ENCODE data around the gene USE1.
"Not testable (repeated sequence)": the region's sequence is repeated elsewhere in the genome, so short reads cannot be mapped to it uniquely, and the experiment has no call there.

Gene USE1, protein sequence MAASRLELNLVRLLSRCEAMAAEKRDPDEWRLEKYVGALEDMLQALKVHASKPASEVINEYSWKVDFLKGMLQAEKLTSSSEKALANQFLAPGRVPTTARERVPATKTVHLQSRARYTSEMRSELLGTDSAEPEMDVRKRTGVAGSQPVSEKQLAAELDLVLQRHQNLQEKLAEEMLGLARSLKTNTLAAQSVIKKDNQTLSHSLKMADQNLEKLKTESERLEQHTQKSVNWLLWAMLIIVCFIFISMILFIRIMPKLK

GRCh38 chr19:17215127-17215971 is at the start of gene USE1:
USE1 (plus strand) TSS chr19:17215357; CDS start chr19:17215406, 49 bp downstream.
- DNase-seq (ENCODE audit: low read depth in 3 of 3) = peak; percentile 64 to 74 (median 71)

- no peak for DNase-seq (ENCODE audit: low read depth in 3 of 3)
Measured at GRCh38 chr19:17165715-17166114, 49.4 kb upstream of the USE1 start.

DNA sequence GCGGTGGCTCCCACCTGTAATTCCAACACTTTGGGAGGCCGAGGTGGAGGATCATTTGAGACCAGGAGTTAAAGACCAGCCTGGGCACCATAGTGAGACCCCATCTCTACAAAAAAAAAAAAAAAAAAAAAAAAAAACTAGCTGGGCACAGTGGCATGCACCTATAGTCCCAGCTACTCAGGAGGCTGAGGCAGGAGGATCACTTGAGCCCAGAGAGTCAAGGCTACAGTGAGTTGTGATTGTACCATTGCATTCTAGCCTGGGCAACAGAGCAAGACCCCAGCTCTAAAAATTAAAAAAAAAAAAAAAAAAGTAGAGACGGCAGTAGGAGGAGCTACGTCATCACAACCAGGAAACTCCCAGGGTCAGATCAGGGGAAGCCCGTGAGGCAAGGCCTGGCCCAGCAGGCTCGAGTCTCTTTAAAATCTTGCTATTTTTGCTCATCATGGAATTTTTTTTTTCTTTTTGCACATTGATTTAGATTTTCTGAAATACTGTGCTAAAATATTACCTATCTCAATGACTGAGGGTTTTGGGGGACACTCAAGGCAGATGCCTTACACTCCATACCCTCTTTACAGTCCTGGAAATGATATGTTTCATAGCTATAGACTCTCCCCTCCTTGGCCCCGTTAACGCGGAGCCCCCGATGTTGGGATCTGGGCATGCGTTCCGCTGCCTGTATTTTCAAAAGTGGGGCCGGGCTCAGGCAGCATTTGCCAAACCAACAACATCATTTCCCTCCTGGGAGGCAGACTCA is 44.4 kb upstream of the USE1 start:
- no peak for DNase-seq (ENCODE audit: low read depth in 3 of 3)

DNA sequence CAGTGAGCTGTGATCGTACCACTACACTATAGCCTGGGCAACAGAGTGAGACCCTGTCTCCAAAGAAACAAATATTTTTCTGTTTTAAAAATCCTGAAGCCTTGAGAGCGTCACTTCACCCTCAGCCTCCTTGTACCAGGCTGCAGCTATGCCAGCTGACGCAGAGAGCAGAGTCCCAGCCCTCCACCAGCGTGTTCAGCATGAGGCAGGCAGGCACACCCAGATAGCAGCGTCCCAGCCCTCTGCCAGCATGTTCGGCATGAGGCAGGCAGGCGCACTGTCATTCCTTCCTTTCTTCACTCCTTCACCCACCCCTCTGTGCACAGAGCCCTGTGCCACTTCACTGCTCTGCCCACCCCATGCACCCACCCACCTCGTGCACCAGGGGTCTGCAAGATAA is 43.3 kb upstream of the USE1 start:
- no peak for DNase-seq (ENCODE audit: low read depth in 3 of 3)

DNA sequence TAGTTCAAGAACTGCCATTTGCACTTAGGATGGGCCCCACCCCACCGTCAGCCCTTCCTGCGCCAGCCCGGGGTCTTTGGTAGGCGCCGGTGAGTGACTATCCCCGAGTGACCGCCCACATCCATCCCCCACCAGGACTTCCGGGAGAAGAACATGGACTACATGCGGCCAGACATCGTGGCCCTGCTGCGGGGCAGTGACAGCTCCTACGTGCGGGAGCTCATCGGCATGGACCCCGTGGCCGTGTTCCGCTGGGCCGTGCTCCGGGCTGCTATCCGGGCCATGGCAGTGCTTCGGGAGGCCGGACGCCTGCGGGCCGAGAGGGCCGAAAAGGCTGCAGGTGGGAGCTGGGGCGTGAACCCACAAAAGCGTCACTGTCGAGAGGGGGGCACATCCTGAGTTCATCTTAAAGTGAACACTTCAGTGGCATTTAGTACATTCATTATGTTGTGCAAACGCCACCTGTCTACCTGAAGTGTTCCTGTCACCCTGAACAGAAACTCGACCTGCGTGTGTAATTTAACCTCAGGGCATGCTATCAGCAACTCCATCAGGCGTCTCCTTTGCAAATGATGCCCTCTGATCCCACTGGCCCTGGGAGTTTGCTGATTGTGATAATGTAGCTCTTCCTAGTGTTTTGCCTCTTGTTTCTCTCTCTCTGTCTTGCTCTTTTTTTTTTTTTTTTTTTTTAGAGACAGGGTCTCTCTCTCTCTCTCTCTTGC is 42.4 kb upstream of the USE1 start:
- no peak for DNase-seq (ENCODE audit: low read depth in 3 of 3)

DNA sequence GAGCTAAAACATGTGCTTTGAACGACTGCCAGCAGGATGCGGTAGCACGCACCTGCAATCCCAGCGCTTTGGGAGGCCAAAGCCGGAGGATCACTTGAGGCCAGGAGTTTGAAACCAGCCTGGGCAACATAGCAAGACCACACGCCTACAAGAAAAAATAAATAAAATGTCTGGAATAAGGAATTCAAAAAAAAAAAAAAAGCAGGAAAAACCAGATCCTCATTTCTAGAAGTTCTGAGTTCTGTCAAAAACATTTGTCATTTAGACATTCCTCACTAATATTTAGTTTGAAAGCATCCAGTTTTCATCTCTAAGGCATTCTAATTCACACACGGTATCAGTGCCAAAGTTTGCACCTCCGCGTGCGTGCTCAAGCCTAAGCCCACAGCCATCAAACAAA is 36.9 kb upstream of the USE1 start:
- no peak for DNase-seq (ENCODE audit: low read depth in 3 of 3)

DNA sequence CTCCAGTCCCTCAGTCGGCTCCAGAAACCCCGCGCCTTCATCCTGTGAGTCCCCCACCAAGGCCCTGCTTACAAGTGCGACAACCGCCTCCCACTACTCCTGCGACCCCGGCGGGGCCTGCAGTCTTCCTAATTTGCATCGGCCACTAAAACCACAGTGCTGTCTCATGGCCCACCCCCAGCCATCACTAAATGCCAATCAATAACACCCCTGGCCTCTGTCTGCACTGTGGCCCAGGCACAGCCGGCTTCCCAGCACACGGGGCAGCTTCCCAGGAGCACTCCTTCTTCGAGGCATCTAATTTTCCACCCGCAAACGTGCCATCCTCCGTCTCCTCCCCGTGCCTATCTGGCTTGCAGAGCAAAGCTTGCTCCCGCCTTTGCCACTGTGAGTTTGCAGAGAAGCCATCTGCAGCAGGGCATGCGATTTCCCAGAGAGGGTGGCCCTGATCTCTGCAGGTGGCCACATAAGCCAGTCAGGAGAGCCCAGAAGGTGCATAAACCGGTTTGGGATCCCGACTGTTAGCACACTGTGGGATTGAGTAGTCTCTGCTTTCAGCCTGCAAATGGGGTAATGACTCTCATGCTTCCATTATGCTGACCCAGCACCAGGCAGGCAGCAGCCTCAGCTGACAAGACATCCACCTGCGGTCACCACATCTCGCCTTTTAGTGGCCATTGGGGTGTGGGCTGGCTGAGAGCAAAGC is 34.0 kb upstream of the USE1 start:
- DNase-seq (ENCODE audit: low read depth in 3 of 3) = no peak

DNA sequence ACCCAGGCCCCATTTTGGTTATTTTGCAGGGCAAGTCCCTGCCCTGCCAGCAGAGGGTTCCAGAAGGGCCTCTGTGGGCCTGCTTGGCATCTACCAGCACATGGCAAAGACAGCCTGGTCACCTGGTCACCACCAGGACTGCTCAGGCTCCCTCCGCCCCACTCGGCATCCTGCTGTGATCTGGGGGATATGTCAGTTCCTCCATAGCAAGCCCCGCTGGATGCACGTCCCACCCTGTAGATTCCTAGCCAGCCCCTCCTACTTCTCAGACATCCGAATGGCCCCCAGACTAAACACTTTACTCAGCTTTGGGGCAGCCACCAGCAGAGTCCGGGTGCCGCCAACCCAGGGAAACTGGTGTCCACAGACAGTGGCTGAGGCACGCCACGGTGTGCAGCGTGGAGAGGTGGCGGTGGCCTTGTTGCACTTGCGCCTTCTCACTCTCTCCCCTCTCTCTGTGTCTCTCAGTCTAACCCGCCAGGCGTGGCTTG is 31.8 kb upstream of the USE1 start:
- DNase-seq (ENCODE audit: low read depth in 3 of 3) = peak in 1 of 3 experiments; percentile 14

- DNase-seq (ENCODE audit: low read depth in 3 of 3) = peak in 1 of 3 experiments; percentile 20
Measured at GRCh38 chr19:17183858-17184321, 31.3 kb upstream of the USE1 start.

GRCh38 chr19:17184371-17184841 is 30.8 kb upstream of the USE1 start:
- peak in 1 of 3 experiments; percentile 20 for DNase-seq (ENCODE audit: low read depth in 3 of 3)

- no peak for DNase-seq (ENCODE audit: low read depth in 3 of 3)
Measured at GRCh38 chr19:17185590-17185989, 29.6 kb upstream of the USE1 start.

- DNase-seq (ENCODE audit: low read depth in 3 of 3) = not testable (repeated sequence)
Measured at GRCh38 chr19:17191736-17192135, 23.4 kb upstream of the USE1 start.

- DNase-seq (ENCODE audit: low read depth in 3 of 3) = no peak
Measured at GRCh38 chr19:17192751-17193150, 22.4 kb upstream of the USE1 start.

- DNase-seq (ENCODE audit: low read depth in 3 of 3) = no peak
Measured at GRCh38 chr19:17194608-17195007, 20.5 kb upstream of the USE1 start.

DNA sequence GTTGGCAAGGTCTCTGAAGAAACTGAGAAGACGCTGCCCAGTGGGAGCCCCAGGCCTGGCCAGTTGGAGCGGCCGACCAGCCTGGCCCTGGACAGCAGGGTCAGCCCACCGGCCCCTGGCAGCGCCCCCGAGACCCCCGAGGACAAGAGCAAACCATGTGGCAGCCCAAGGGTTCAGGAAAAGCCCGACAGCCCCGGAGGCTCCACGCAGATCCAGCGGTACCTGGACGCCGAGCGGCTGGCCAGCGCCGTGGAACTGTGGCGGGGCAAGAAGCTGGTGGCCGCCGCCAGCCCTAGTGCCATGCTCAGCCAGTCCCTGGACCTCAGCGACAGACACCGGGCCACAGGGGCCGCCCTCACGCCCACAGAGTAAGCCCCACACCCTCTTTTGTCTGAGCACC is 20.1 kb upstream of the USE1 start:
- no peak for DNase-seq (ENCODE audit: low read depth in 3 of 3)

DNA sequence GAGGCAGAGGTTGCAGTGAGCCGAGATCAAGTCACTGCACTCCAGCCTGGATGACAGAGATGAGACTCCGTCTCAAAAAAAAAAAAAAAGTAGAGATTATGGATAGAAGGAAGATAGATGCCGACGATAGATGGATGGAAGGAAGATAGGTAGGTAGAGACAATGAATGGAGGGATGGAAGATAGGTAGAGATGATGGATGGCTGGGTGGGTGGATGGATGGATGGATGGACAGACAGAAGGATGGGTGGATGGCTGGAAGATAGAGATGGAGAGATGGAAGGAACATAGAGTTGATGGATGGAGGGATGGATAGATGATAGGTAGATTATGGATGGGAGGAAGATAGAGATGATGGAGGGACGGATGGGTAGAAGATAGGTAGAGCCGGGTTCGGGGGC is 18.5 kb upstream of the USE1 start:
- DNase-seq (ENCODE audit: low read depth in 3 of 3) = no peak

DNA sequence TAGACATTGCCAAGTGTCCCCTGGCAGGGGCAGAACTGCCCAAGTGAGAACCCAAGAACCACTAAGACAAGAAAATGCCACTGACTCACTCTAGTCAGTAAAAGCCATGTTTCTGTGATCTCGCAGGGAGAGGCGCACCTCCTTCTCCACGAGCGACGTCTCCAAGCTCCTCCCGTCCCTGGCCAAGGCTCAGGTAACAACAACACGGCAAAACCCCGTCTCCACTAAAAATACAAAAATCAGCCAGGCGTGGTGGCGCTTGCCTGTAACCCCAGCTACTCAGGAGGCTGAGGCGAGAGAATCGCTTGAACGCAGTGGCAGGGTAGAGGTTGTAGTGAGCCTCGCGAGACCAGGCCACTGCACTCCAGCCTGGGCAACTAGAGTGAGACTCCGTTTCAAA is 17.5 kb upstream of the USE1 start:
- no peak for DNase-seq (ENCODE audit: low read depth in 3 of 3)

DNA sequence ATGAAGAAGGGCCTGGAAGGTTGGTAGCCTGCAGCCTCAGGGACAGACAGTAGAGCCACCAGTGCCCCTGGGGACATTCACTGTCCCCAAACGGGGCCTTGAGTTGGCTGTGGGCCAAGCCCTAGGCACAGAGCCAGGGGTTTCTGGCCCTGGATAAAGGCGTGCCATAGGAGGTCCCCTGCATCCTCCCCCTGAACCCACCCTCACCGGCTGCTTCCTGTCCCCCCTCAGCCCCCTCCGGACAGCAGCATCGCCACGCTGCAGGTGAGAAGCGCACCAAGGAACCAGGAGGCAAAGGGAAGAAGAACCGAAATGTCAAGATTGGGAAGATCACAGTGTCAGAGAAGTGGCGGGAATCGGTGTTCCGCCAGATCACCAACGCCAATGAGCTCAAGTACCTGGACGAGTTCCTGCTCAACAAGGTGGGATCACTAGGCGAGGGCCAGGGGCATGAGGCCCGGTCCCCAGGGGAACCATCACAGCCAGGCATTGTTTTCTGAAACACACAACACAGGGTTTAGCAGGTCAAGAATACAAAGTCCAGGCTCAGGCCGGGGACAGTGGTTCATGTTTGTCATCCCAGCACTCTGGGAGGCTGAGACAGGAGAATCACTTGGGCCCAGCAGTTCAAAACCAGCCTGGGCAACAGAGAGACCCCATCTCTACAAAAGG is 14.6 kb upstream of the USE1 start:
- DNase-seq (ENCODE audit: low read depth in 3 of 3) = no peak

DNA sequence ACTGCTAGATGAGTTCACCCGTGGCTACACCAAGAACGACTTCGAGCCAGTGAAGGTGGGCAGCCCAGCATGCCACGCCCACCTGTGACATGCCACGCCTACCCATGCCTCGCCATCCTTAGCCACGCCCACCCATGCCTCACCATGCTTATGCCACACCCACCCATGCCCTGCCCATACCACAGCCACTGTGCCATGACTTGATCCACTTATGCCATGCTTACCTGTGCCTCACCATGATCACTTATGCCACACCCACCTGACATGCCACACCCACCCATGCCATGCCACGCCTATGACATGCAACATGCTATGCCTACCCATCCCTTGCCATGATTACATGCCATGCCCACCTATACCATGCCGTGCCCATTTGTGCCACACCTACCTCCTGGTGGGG is 12.9 kb upstream of the USE1 start:
- no peak for DNase-seq (ENCODE audit: low read depth in 3 of 3)

DNA sequence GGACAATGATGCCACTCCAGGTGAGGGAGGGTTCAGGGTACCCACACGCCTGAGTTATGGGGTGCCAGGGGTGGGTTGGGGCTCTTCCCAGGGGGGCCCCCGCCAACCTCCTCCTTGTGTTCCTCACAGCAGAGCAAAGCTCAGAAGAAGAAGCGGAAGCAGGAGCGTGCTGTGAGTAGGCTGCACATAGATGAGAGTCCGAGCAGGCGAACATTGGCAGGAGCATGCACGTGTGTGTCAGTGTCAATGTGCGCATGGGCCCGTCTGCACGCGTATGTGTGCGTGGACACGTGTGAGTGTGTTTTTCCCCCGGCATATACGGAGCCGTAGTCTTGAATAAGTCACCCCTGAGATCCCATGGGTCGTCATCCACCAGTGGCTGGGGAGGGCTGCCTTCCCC is 12.4 kb upstream of the USE1 start:
- DNase-seq (ENCODE audit: low read depth in 3 of 3) = no peak

Data from stimulated activated CD4-positive, alpha-beta T cell treated with anti-CD3 and anti-CD28 coated beads, TNF-alpha, amount 100 ng/mL, for 4 hours (primary cell).